ENCODE measurements around the gene RBM4B.

The RBM4B gene

DNA sequence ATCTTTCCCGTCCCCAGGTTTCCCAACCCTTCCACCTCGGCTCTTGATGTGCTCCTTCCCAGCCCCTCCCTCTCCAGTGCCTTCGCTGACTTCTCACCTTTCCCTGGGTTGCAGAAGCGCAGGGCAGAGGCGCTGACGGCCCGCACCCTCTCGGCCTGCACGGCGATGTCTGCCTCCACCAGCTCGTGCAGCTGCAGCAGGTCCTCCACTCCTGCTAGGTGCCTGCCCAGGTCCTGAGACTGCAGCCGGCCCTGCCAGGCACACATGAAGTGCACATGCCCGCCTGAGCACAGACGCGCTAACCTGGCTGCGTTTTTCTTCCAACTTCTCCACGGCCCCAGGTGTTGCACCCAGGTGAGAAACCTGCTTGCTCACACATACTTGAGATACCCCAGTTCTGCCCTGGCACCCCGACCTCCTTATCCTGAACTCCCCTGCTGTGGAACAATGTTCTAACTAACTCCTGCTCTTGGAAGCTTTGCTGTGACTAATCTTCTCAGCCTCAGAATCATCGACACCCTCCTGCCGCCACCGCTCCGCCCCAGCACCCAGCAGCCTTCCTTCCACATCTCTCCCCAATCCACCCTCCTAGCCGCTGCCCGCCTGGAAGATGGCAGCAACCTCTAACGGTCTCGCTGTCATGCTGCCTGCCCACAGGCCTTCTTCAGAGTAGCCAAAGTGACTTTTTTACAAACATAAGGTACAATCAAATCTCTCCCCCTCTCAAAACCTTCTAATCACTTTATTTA lies 28.1 kb upstream of the RBM4B start:
- no peak for DNase-seq

DNA sequence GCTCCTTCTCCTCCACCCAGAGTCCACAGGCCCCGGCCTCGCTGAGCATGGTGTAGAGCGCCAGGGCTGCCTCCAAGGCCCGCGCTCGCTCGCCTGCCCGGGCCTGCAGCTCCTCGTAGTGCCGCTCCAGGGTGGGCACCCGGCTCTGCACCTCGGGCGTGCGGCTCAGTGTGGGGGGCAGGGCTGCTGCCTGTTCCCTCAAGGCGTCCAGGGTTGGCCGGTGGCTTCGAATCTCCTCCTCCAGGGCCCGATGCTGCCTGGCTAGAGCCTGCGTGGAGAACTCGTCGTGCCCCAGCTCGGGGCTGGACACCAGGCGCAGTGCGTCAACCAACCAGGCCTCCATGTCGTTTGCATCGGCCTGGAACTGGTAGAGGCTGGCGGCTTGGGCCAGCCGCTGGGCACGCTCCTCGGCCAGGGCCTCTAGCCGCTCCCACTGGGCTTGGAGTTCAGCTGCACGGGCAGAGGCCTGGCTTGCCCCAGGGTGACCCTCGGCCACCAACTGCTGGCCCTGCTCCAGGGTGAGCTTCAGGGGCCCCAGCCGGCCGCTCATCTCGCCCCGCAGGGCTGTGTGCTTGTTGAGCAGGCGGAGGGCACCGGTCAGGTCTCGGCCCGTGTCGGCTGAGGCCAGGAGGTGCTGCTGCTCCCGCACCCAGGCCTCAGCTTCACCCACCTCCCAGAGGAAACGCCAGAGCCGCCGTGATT lies 27.1 kb upstream of the RBM4B start:
- no peak for DNase-seq

DNA sequence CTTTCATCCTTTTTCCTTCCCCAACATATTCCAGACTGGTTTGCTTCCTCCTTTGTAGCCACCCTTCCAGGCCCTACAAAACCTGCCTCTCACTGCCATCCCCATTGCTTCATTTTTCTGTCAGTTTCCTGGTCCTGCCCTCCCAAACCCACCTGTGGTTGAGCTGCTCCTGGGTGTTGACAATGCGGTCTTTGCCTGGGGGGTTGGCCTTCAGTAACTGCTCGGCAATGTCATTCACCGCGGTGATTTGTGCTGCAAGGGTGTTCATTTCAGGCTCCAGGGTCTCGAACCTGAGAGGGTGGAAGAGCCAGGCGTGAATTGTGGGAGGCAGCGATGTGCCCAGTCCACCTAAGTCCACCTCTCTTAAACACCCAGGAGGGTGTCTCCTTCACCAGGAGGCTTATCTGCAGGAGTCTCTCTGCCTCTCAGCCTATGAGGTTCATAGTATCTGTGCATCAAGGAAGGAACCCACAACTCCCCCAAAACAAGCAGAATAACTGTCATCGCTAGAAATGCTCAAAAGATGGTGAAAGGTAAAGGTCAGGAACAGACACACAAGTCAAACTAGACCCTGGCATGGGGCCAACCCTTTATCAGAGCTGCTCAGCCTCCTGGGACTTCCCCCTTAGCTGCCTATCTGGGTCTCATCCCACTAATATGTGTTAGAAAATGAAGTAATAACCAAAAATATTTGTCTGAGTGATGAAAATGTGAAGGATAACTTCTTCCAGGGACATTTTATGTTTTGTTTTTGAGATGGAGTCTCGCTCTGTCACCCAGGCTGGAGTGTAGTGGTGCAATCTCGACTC lies 23.9 kb upstream of the RBM4B start:
- DNase-seq, result no peak

DNA sequence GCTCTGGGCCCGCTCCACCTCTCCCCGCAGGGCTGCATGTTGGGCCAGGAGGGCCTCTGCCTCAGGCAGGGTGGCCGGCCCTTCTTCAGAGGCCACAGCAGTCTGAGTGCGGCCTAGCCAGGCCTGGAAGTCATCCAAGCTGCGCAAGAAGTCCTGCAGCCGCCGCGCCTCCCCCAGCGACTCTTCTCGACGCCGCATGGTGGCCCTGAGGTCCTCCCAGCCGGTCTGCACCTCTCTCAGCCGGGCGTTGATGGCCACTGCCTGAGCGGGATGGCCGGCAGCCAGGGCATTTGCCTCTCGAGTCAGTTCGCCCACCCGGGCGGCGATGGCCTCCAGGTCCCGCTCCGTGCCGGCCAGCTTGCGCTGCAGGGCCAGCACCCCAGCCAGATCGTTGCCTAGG lies 23.1 kb upstream of the RBM4B start:
- no peak for DNase-seq

DNA sequence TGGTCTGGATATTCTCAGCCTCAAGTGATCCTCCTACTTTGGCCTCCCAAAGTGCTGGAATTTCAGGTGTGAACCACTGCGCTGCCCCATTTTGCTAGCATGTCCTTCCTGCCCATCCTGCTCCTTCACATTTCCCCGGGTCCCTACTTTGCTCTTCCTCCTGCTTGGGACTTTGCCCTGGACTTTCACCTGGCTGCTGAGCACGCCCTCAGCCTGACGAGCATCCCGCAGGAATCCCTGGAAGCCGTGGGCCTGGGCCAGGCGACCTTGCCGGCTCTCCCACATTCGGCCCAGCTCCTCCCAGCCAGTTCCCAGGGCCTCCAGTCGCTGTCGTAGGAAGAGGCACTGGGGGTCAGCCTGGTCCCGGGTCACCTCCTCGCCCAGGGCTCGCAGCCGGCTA lies 22.6 kb upstream of the RBM4B start:
- DNase-seq, result no peak

DNA sequence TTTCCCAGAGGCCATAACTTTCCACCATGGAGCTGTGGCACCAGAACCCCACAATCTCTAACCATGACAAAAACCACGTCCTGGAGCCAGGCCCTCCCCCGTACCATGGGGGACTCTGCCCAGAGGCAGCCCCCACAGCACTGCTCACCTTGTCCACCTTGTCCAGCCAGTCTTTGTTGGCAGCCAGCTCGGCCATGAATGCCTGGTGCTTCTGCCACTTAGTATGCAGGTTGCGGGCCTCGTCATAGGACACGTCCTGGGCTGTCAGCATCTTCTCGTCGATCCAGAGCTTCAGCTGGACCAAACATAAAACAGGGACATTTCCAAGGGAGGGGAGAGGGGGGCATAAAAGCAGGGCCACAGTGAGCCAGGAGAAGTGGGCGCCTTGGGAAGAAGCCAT lies 20.8 kb upstream of the RBM4B start:
- no peak for DNase-seq

DNA sequence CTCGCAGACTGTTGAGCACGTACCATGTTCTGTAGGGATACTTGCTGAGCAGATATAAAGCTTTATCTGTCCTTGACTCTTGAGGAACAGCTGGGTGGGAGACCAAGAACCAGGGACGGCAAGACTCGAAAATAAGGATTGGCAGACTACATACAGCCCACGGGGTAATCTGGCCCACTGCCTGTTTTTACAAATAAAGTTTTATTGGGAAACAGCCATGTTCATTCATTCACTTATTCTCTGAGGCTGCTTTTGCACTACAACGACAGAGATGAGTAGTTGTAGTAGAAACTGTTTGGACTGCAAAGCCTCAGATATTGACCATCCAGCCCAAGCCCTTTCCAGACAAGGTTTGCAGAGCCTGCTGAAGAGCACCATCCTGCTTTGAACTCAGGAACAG lies 20.3 kb upstream of the RBM4B start:
- DNase-seq, result no peak

DNA sequence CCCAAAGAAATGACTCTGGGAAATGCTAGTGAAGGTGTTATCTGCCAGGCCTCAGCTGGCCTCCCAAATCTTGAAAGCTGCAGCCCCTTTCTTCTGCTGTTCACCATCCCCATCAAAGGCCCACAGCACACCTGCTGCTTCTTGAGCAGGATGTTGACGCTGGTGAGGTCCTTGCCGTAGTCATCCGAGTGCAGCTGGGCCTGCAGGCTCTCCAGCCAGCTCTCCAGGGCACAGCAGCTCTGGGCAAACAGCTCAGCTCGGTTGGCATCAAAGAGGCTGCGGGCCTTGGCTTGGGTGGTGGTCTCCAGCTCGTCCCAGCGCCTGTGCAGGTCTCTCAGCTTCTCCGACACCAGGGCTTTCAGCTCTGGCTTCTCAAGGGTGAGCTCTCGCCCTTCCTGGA lies 18.5 kb upstream of the RBM4B start:
- DNase-seq, result no peak

DNA sequence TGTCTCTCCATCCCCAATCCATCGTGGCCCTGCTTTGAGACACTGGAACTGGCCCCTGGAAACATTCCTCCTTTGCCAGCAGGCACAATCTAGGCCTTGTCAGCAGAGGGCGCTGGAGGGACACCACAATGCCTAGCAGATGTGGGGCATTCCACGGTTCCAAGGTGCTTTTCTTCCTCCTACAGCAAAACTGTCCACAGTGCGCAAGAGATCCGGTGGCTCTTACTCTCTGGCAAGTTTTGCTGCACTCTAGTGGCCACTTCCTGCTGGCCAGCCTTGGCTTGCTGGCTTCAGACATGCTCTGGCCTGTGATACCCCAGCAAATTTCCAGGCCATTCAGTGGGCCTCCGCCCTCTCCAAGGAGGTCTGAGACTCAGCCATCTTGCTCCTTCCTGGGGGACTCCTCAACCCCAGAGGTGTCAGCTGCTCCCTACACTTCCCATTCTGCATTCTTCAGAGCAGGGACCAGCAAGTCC lies 17.1 kb upstream of the RBM4B start:
- peak; percentile 92 for DNase-seq

DNA sequence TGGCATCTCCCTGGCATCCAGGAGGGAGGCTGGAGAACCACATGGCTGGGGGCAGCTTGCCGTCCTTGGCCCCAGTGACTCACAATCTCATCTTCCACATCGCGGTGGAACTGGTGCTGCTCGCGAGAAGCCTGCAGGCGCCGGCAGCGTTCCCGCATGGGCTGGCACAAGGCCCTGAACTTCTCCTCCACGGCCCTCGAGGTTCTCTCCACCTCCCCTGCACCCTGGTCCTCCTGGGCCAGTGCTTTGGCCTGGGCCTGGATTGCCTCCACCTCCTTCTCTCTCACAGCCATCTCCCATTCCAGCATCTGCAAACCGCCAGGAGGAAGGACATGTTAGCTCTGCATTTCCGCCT lies 16.3 kb upstream of the RBM4B start:
- DNase-seq, result no peak

DNA sequence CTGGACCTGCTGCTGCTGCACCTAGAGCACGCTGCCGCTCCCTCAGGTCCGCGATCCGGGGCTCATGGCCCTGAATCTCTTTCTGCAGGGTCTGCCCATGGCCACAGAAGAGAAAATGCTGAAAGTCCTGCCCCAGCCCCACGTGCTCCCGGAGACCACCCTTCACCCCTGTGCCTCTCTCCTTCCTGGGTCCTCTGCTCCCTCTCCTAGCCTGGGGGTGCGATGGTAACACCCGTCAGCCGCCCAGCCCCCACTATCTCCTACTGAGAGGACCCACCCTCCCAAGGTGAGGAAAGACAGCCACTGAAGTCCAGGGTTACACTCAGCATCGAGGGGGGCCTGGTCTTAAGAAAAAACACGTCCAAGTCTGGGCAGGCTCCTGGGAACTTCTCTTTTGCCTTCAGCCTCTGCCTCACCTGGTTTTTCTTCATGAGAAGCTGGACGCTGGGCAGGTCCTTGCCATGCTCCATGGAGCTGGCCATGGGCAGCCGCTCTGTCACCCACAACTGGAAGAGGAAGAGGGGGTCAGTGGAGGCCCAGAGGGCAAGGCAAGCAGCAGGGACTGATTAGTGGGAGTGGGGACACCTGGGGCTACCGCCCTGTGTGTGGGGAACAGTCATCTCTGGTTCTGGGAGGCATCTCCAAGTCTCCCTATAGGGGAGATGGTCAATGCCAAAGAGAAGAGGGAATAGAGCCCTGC lies 15.8 kb upstream of the RBM4B start:
- DNase-seq, result no peak

DNA sequence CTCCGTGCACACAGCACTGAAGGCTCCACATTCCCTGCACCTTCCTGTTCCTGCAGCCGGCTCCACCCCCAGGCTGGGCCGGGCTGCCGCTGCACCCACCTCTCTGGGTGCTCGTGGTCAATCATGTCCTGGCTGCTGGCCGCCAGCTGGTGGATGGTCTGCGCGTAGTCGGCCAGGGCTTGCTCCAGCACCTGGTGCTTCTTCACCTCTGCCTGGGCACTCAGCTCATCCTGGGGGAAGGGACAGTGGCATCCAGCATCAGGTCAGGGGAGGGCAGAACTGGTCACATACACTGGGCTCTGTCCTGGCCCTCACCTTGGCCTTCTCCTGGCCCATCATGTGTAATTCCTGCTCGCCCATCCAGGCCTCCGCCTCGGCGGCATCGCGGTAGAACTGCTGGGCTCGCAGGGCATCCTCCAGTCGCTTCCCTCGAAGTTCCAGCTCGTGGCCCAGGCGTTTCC lies 15.2 kb upstream of the RBM4B start:
- no peak for DNase-seq

DNA sequence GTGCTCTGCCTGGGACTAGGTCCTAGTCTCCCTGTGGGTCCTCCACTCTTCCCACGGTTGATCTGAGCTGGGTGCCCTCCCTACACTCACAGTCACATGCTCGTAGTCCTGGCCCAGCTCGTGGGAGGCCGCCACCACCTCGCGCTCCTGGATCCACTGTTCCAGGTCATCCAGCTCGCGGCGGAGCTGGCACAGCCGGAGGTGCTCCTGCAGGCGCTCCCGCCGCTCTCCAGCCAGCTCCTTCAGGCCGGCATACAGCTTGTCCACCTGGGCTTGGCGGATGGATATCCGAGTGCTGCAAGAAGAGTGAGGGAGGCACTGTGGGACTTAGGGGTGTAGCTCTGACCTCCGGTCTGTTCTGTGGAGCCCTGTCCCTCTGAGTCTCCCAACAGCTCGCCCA lies 14.8 kb upstream of the RBM4B start:
- no peak for DNase-seq

DNA sequence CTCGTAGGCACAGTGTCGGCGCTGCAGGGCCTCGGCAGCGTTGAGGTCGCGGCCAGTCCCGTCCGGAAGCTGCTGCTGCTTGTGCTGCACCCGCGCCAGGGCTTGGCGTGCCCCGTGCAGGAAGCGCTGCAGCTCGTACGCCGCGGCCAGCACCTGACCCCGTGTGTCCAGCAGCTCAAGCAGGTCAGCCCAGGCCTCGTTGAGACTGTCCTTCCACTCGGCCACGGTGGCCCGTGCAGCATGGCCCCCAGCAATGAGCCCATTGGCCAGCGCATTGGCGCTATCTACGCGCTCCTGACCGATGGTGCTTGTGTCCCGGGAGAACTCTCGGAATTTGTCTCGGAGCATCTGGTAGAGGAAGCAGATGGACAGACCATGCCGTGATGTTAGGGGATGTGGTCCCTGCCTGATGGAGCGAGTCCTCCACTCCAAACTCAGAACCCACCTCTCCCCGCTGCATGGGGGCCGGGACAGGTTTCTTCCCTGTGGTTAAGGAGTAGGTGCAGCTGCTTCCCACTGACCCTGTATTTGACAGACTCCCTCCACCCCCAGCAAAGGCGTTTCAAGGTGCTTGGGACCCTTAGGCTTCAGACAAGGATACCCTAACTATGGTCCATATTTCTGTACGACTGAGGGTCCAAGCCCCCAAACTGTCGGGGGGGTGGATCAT lies 13.8 kb upstream of the RBM4B start:
- DNase-seq, result no peak

DNA sequence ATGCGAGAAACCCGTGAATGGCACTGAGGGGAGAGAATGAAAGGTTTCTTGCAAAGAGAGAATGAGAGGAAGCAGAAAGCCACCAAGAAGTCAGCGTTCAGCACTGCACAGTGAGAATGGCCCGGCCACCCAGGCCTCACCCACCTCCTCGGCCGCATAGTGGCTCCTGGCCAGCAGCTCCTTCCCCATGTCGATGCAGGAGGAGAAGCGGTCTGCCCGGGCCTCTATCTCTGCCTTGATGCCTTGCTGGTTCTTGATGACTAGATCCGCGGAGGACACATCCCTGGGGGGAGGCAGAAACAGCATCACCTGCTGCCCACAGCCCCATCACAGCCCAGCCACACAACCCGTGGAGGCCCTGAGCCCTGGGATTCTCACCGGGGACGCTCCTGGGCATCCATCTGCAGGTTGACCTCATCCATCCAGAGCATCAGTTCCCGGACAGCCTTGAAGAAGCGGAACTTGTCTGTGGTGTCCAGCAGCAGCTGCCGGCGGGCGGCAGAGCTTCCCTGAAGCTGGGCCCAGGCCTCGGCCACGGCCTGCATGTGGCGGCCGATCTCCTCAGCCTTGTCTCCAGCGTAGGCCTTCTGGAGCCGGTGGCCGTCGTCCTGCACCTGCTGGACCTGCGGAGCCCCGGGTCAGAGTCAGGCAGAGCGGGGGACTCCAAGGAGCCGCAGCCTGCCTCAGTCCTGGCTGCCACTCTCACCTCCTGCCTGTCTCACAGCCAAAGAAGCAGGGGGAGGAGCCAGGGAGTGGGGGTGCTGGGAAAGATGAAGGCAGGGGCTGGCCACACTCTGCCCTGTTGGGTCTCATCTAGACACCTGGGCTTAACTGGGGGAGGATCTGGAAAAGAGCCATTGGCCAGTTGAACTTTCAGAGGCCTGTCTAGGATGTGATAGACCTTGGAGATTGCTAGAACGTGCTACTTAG lies 12.2 kb upstream of the RBM4B start:
- DNase-seq, result no peak

DNA sequence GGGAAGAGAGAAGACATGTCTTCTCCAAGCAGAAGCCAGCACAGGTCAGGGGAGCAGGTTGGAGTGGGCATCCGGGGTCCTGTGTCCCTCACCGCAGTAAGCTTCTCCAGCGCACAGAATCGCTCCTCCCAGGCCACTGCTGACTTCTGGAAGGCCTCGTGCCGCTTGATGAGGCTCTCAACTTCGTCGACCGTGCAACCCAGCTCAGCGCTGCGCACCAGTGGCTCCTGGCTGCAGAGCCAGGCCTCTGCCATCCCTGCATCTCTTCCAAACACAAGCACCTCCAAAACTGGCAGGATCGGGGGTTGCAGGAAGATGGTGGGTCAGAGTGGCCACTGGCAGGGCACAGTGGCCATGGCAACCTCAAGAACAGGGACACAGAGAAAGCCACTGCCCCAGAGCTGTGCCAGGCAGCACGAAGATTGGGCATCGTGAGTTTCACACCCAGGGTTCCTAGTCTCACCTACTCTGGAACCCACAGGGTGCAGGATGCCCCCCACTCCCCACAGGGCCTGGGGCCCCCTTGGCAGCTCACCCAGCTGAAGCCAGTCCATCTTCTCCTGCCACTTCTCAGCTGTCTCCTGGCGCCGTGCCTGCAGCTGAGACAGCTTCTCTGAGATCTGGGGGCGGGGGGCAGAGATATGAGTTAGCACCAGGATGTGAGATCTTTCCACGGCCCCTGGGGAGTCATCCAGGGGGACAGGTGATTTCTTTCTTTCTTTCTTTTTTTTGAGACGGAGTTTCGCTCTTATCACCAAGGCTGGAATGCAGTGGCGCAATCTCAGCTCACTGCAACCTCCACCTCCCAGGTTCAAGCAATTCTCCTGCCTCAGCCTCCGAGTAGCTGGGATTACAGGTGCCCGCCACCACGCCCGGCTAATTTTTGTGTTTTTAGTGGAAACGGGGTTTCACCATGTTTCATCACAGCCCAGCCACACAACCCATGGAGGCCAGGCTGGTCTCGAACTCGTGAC lies 11.2 kb upstream of the RBM4B start:
- DNase-seq, result no peak

DNA sequence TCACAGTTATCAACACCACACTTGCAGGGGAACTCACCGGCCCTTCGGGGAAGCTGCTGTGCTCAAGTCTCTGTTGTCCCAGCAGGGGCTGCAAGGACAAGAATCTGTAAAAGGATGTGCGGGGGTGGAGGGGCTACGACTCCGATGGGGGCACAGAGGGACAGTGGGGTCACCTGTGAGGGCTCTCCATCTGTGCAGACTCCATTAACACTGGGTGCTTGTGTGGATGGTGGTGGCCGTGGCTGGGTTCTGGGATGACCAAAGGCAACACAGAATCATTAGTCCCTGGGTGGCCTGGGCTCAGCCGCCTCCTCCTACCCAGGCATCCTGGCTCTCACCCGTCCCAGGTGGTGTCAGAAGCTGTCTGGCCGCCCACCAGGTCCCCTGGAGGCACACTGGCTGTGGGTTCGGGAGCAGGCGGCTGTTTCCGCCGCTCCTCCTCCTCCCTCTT lies 10.2 kb upstream of the RBM4B start:
- no peak for DNase-seq

DNA sequence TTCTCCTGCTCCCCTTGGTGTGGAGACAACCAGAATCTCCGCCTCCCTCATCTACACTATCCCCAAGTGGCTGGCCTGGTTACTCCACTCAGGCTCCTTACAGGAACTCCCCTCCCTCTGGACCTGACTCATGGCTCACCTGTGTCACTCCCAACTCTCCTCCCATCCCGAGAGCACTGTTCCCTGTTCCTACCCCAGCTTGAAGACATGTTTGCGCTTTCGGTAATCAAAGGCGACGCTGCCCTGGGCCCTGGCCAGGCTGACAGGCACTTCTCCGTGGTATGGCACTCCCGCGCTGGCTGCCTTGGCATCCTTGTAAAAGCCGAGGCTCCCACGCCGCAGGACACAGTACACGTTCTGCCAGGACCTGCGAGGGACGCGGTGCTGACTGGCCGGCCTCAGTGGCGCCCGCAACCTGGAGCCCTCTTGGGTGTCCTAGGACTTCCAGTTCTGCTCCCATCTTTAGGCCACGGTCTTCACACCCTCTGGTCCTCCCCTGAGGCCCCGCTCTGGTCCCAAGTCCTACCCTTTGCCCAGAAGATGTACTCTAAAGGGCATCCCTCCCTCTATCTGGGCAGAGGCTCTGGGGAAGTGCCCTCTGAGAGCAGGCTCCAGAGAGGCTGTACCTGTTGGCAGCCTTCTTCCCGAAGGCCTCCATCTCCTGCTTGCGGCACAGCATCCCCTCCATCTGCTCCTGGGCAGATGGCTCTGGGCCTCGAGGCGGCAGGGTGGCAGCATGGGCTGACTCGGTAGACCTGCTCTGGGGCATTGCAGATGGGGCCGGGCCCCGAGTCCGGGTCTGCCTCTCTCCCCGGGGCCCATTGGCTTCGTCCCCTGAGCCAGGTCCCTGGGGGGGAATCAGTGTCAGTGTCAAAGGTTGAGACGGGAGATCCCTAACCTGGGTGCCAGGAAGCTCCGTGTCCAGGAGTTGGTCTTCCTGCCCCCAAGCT lies 9.4 kb upstream of the RBM4B start:
- no peak for DNase-seq

Data from fibroblast of skin of right biceps (primary cell).